ENCODE measurements around the gene ZNF362.

Gene ZNF362

DNA sequence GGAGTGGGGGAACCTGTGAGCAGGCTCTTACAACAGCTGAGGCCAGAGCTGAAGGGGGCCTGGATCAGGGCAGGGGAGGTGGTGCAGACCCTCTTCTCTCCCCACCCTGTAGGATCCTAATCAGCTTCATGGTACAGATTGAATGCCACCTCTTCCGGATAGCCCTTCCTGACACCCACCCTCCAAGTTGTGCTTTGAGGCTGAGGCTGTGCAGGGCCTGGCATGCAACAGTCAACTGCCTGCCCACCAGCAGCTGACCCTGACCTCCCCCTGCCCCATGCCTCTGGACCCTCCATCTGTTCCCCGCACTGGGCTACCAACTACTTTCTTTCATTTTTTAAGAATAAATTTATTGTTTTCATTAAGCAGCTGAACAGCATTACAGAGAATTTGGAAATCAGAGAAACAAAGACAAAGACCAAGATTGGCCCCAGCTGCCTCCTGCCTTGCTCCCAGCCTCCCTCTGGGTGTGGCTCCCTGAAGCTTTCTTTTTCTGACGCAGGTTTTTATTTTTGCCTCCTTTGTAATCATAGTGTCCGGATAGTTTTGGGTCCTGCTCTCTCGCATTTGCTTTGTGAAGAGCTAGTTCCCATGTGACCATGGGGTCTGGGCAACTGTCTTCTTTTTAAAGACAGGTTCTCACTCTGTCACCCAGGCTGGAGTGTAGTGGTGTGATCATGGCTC, 12.8 kb downstream of the ZNF362 start:
- H3K36me3 ChIP-seq = peaks cover 33 to 87% (median 59%) of the 10 kb centered on the region in 11 experiments
- H3K4me2 ChIP-seq = no peak overlapping the region
- H3K9ac ChIP-seq = 0 out of 22 replicates have a peak overlapping the region, but pooled peaks of 2 of the 11 experiments have one; percentile 12 to 34
- TF ChIP-seq Cebpa-rat (IDR thresholded peaks at IDR 0.05) = no peak
- H3K9me3 ChIP-seq (replicated peaks in 1 of 11) = no peaks in the 10 kb centered on the region
- H4K20me1 ChIP-seq = peaks cover 93 to 100% (median 99%) of the 10 kb centered on the region in 11 experiments
- H3K4me1 ChIP-seq = peaks cover 0 to 45% (median 21%) of the 10 kb centered on the region in 10 experiments; a peak in 12 of 20 replicates
- H3K27ac ChIP-seq = no peak overlapping the region
- no peaks in the 10 kb centered on the region for H3K27me3 ChIP-seq
- H3K4me3 ChIP-seq = no peak overlapping the region

DNA sequence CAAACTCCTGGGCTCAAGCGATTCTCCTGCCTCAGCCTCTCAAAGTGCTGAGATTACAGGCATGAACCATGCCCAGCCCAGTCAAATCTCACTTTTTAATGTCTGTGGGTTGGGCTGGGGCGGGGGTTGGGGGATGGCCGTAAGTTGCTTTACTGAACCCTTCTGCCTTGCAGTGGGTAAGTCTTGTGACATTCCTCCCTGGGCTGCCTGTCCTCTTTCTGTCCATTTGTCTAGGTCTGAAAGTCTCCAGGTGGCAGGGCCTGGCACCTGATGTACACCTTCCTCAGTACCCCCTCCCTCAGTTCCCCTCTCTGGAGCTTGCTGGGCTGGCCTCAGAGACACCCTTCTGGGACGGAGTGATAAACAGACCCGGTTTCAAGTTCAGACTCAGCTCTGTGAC, 13.3 kb downstream of the ZNF362 start:
- peaks cover 0 to 45% (median 21%) of the 10 kb centered on the region in 10 experiments; a peak in 12 of 20 replicates for H3K4me1 ChIP-seq
- H3K4me2 ChIP-seq = no peak overlapping the region
- no peaks in the 10 kb centered on the region for H3K9me3 ChIP-seq (replicated peaks in 1 of 11)
- H3K27me3 ChIP-seq = no peaks in the 10 kb centered on the region
- H3K9ac ChIP-seq = no peak overlapping the region
- peaks cover 34 to 90% (median 63%) of the 10 kb centered on the region in 11 experiments for H3K36me3 ChIP-seq
- H3K4me3 ChIP-seq = no peak overlapping the region
- H4K20me1 ChIP-seq = peaks cover 93 to 100% (median 99%) of the 10 kb centered on the region in 11 experiments
- no peak overlapping the region for H3K27ac ChIP-seq
- no peak for TF ChIP-seq Cebpa-rat (IDR thresholded peaks at IDR 0.05)

DNA sequence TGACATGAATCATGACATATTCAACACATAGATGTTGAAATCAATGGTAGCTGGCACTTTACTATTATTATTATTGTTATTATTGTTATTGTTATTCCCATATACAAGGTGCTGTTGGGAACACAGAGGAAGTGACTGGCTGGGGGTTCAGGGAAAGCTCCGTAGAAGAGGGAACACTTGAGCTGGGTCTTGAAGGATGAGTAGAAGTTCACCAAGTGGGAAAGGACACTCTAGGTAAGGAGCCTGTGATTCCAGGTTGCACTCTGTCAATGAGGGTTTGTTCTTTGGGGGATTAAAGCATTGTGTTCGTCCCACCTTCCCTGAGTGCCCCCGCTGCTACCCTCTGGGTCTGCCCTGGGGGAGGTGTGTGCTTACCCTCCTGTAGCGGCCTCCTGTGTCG, 14.1 kb downstream of the ZNF362 start:
- no peak overlapping the region for H3K27ac ChIP-seq
- no peak overlapping the region for H3K4me3 ChIP-seq
- no peaks in the 10 kb centered on the region for H3K27me3 ChIP-seq
- no peaks in the 10 kb centered on the region for H3K9me3 ChIP-seq (replicated peaks in 1 of 11)
- peaks cover 34 to 94% (median 71%) of the 10 kb centered on the region in 11 experiments for H3K36me3 ChIP-seq
- peaks cover 0 to 45% (median 21%) of the 10 kb centered on the region in 10 experiments; a peak in 12 of 20 replicates for H3K4me1 ChIP-seq
- TF ChIP-seq Cebpa-rat (IDR thresholded peaks at IDR 0.05) = no peak
- H3K9ac ChIP-seq = 0 out of 22 replicates have a peak overlapping the region, but pooled peaks of 1 of the 11 experiments have one; percentile 26
- peaks cover 87 to 100% (median 99%) of the 10 kb centered on the region in 11 experiments for H4K20me1 ChIP-seq
- H3K4me2 ChIP-seq = 0 out of 22 replicates have a peak overlapping the region, but pooled peaks of 1 of the 11 experiments have one; percentile 14

DNA sequence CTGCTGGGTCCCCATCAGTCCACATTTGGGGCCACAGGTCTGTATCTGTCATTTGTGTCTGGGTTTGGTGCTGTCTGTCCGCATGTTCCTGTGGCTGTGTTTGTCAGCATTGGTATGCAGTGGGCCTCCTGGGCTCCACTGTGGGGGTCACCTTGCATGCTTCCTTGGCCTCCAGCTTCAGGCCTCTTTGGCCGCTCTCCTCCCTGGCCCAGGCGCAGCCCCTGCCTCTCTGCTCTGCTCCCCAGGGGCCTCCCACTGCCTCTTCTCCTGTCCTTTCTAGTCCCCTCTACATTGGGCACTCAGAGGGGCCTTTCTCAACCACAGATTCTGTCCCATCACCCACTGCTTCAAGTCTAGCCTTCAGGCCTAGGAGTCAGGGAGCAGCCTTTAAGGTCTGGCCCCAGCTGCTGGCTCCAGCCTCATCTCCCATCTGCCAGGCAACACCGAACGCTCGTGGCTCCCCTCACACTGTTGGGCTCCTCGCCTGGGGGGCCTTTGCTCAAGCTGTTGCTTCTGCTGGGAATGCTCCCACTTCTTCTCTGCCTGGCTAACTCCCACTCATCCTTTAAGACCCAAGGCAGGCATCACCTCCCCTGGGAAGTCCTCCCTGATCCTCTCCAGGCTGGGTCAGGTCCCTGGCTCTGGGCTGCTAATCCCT, 14.6 kb downstream of the ZNF362 start:
- Histone ChIP-seq H3K27me3 (no peaks in the 10 kb centered on the region), H3K4me1 (peaks cover 0 to 45% (median 21%) of the 10 kb centered on the region in 10 experiments; a peak in 12 of 20 replicates), H3K36me3 (peaks cover 39 to 94% (median 71%) of the 10 kb centered on the region in 11 experiments), H4K20me1 (peaks cover 85 to 100% (median 96%) of the 10 kb centered on the region in 11 experiments), H3K9me3 (replicated peaks in 1 of 11) (no peaks in the 10 kb centered on the region), H3K9ac (0 out of 22 replicates have a peak overlapping the region, but pooled peaks of 1 of the 11 experiments have one; percentile 26), H3K4me2 (peak overlapping the region in 3 of 11 experiments; percentile 8 to 27 (median 14); a peak in 2 of 22 replicates), H3K4me3 (no peak overlapping the region), H3K27ac (no peak overlapping the region; a peak in 1 of 22 replicates)
- TF ChIP-seq Cebpa-rat (IDR thresholded peaks at IDR 0.05) = no peak

- H3K27me3 ChIP-seq = no peaks in the 10 kb centered on the region
- peak overlapping the region in 3 of 11 experiments; percentile 3 to 34 (median 21); a peak in 5 of 22 replicates for H3K4me2 ChIP-seq
- no peak overlapping the region for H3K4me3 ChIP-seq
- H3K36me3 ChIP-seq = peaks cover 43 to 94% (median 71%) of the 10 kb centered on the region in 11 experiments
- no peak overlapping the region for H3K27ac ChIP-seq
- peaks cover 79 to 100% (median 89%) of the 10 kb centered on the region in 11 experiments; a peak in 21 of 22 replicates for H4K20me1 ChIP-seq
- no peak for TF ChIP-seq Cebpa-rat (IDR thresholded peaks at IDR 0.05)
- H3K4me1 ChIP-seq = peaks cover 0 to 41% (median 21%) of the 10 kb centered on the region in 10 experiments; a peak in 12 of 20 replicates
- H3K9me3 ChIP-seq (replicated peaks in 1 of 11) = no peaks in the 10 kb centered on the region
- H3K9ac ChIP-seq = no peak overlapping the region
Observed at GRCh38 chr1:33271666-33272505, 15.6 kb downstream of the ZNF362 start.

GRCh38 chr1:33272509-33272908, 16.2 kb downstream of the ZNF362 start:
- peaks cover 0 to 36% (median 21%) of the 10 kb centered on the region in 10 experiments; a peak in 12 of 20 replicates for H3K4me1 ChIP-seq
- peak overlapping the region in 3 of 11 experiments; percentile 3 to 34 (median 21); a peak in 5 of 22 replicates for H3K4me2 ChIP-seq
- H3K36me3 ChIP-seq = peaks cover 50 to 98% (median 74%) of the 10 kb centered on the region in 11 experiments
- H3K27ac ChIP-seq = 0 out of 22 replicates have a peak overlapping the region, but pooled peaks of 1 of the 11 experiments have one; percentile 4
- peak overlapping the region in 1 of 11 experiments; percentile 2; a peak in 1 of 22 replicates for H3K9ac ChIP-seq
- no peaks in the 10 kb centered on the region for H3K27me3 ChIP-seq
- peaks cover 73 to 100% (median 85%) of the 10 kb centered on the region in 11 experiments; a peak in 21 of 22 replicates for H4K20me1 ChIP-seq
- H3K4me3 ChIP-seq = no peak overlapping the region
- TF ChIP-seq Cebpa-rat (IDR thresholded peaks at IDR 0.05) = no peak
- H3K9me3 ChIP-seq (replicated peaks in 1 of 11) = no peaks in the 10 kb centered on the region

DNA sequence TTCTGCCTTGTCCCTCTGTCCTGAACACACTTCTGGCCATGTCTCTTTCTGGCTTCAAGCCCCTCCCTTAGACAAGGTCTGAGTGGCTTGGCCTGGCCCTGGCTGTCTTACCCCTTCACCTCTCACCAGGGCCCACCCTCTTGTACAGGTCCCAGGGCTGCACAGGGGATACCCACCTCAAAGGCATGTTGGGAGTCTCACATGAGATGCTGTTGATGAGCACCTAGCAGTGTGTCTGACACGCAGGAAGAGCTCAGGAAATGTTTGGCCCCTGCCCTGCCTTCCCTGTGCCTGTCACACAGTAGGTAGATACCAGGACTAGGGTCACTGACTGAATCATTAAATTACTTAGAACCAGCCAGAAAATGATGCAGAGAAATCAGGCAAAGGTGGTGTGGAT, 16.6 kb downstream of the ZNF362 start:
- H4K20me1 ChIP-seq = peaks cover 69 to 100% (median 85%) of the 10 kb centered on the region in 11 experiments; a peak in 21 of 22 replicates
- no peak overlapping the region; a peak in 1 of 22 replicates for H3K4me2 ChIP-seq
- no peaks in the 10 kb centered on the region for H3K27me3 ChIP-seq
- H3K9ac ChIP-seq = peak overlapping the region in 1 of 11 experiments; percentile 2; a peak in 1 of 22 replicates
- 0 out of 22 replicates have a peak overlapping the region, but pooled peaks of 1 of the 11 experiments have one; percentile 4 for H3K27ac ChIP-seq
- H3K9me3 ChIP-seq (replicated peaks in 1 of 11) = no peaks in the 10 kb centered on the region
- peaks cover 54 to 98% (median 78%) of the 10 kb centered on the region in 11 experiments for H3K36me3 ChIP-seq
- no peak for TF ChIP-seq Cebpa-rat (IDR thresholded peaks at IDR 0.05)
- peaks cover 0 to 32% (median 19%) of the 10 kb centered on the region in 10 experiments; a peak in 12 of 20 replicates for H3K4me1 ChIP-seq
- no peak overlapping the region for H3K4me3 ChIP-seq

DNA sequence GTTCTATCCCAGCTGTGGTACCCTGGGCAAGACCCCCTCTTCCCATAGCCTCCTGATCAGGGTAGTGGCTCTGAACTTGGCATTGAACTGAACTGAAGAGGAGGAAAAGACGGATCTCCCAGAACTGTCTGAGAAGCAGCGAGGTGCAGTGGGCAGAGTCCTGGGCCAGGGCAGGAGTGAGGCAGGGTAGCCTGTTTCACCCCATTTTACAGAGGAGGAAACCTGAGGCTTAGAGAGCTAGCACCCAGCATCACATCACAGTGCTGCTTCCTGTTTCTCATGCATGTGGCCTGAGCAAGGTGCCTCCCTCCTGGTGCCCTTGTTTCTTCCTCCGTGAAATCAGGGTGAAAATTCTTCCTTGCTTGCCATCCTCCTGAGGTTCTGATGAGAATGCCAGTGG, 17.1 kb downstream of the ZNF362 start:
- no peak overlapping the region for H3K9ac ChIP-seq
- H3K27ac ChIP-seq = no peak overlapping the region
- no peaks in the 10 kb centered on the region for H3K9me3 ChIP-seq (replicated peaks in 1 of 11)
- H3K36me3 ChIP-seq = peaks cover 59 to 98% (median 81%) of the 10 kb centered on the region in 11 experiments
- H3K4me2 ChIP-seq = no peak overlapping the region
- peaks cover 0 to 32% (median 18%) of the 10 kb centered on the region in 10 experiments; a peak in 12 of 20 replicates for H3K4me1 ChIP-seq
- TF ChIP-seq Cebpa-rat (IDR thresholded peaks at IDR 0.05) = no peak
- no peak overlapping the region for H3K4me3 ChIP-seq
- H3K27me3 ChIP-seq = no peaks in the 10 kb centered on the region
- H4K20me1 ChIP-seq = peaks cover 64 to 97% (median 82%) of the 10 kb centered on the region in 11 experiments; a peak in 21 of 22 replicates
